Astrocyte of the cerebellum (primary cell): ENCODE results near the gene FSTL4.

Experiments used
- DNase-seq: peaks from one replicate; pipeline ENCODE4 v3.0.0-alpha.2; 2011; ENCODE audit warnings: low read depth
- H3K4me3 ChIP-seq: 2 replicates; pipeline ENCODE4 v1.5.1; 2011; ENCODE audit warnings: mild to moderate bottlenecking, low read depth, low read length, moderate library complexity
- in situ Hi-C: cut with HindIII; loops from 2 replicates; pipeline ENCODE4 v1.10.0; 2017; ENCODE audit warnings: low sequenced_read_pairs
- TF ChIP-seq, protein P1 (sequence below): IDR thresholded peaks from 2 replicates; pipeline ENCODE4 v1.5.1; 2012; ENCODE audit warnings: low read length, low read depth, moderate library complexity, mild to moderate bottlenecking; ENCODE audit errors: missing control alignments

FSTL4 gene

GRCh38 chr5:133638436-133638835, 26.1 kb upstream of the FSTL4 start:
- H3K4me3 ChIP-seq, result no peak overlapping the region
- TF ChIP-seq, protein P1, sequence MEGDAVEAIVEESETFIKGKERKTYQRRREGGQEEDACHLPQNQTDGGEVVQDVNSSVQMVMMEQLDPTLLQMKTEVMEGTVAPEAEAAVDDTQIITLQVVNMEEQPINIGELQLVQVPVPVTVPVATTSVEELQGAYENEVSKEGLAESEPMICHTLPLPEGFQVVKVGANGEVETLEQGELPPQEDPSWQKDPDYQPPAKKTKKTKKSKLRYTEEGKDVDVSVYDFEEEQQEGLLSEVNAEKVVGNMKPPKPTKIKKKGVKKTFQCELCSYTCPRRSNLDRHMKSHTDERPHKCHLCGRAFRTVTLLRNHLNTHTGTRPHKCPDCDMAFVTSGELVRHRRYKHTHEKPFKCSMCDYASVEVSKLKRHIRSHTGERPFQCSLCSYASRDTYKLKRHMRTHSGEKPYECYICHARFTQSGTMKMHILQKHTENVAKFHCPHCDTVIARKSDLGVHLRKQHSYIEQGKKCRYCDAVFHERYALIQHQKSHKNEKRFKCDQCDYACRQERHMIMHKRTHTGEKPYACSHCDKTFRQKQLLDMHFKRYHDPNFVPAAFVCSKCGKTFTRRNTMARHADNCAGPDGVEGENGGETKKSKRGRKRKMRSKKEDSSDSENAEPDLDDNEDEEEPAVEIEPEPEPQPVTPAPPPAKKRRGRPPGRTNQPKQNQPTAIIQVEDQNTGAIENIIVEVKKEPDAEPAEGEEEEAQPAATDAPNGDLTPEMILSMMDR, result no peak
- in situ Hi-C loops, result no loop called here
- no peak for DNase-seq

DNA sequence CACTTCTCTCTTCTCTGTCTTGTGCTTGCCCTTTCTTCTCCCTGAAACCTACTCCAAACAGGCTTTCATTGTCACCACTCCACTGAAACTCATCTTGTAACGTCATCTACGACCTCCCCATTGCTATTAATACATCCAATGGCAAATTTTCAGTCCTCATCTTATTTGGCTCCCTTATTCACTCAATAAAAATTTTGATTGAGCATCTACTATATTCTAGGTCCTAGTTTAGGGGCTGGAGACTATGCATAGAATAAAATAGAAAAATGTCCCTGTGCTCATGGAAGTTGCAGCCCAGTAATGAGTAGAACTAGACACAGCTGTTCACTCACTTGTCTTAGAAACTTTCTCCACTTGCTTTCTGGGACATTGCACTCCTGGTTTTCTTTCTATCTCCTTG, 24.9 kb upstream of the FSTL4 start:
- no peak overlapping the region for H3K4me3 ChIP-seq
- TF ChIP-seq, protein P1, result no peak
- in situ Hi-C loops, result no loop called here
- DNase-seq, result no peak

GRCh38 chr5:133635051-133635450, 22.7 kb upstream of the FSTL4 start:
- in situ Hi-C loops, result no loop called here
- no peak overlapping the region for H3K4me3 ChIP-seq
- peak; percentile 70 for DNase-seq
- TF ChIP-seq, protein P1, result no peak

DNA sequence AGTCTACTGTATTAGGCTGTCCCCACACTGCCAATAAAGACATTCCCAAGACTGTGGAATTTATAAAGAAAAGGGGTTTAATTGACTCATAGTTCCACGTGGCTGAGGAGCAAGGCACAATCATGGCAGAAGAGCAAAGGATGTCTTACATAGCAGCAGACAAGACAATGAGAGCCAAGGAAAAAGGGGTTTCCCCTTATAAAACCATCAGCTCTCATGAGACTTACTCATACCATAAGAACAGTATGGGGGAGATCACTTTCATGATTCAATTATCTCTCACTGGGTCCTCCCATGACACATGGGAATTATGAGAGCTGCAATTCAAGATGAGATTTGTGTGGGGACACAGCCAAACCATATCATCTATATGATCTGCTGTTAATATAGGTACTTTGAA, 14.8 kb upstream of the FSTL4 start:
- no peak overlapping the region for H3K4me3 ChIP-seq
- in situ Hi-C loops, result no loop called here
- no peak for DNase-seq
- TF ChIP-seq, protein P1, result no peak

DNA sequence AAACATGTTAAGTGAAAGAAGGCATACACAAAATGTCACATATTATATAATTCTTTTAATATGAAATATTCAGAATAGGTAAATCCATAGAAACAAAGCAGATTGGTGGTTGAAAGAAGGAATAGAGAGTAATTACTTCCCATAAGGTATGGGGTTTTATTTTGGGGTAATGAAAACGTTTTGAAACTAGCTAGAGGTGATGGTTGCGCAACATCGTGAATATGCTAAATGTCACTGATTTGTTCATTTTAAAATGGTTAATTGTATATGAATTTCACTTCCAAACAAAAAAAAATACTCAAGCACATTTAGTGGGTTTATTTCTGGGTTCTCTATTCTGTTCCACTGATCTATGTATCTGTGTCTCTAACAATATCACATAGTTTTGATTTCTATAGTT, 12.0 kb upstream of the FSTL4 start:
- DNase-seq, result no peak
- in situ Hi-C loops, result no loop called here
- TF ChIP-seq, protein P1, result no peak
- H3K4me3 ChIP-seq, result no peak overlapping the region

- DNase-seq, result no peak
- no peak overlapping the region for H3K4me3 ChIP-seq
- TF ChIP-seq, protein P1, result no peak
- in situ Hi-C loops, result no loop called here
These were observed 5.8 kb upstream of the FSTL4 start for GRCh38 chr5:133618141-133618540.

DNA sequence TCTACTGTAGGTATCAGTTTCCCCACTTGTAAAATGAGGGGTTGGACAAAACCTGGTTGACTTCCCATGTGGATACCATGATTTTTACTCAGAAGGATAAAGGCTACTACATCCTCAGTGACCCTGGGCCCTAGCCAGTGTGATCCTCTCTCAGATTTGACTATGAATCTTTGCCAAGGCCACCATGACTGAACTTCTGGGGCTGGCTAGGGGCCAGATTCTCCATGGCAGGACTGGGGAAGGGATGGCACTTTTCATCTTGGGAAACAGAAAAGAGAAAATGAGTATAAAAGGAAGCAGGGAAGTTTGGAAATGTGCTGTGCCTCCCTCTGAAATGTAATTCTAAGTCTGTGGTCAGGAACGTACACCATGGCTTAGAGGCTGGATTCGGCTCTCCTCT, 1.4 kb upstream of the FSTL4 start:
- no peak overlapping the region for H3K4me3 ChIP-seq
- DNase-seq, result no peak
- in situ Hi-C loops, result no loop called here
- TF ChIP-seq, protein P1, result no peak
